Measurements from ENCODE around the gene CLEC10A.

DNA sequence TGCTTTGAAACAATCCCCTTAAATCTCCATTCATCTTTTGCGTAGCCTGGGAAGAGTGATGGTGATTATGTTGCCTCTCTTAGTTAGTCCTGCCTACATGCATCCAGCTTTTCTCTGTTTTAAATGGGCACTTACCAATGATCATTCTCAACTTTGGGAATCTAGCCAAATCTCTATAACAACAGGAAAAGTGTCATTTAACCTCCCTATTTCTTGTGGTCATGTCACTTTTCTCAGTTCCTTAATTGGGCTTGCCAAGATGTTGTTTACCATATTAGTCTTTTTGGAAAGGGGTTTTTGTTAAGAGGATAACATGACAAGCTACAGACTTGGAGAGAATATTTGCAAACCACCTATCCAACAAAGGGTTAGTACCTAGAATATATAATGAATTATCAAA is 15.6 kb upstream of the CLEC10A start:
- TF ChIP-seq POLR2A (IDR thresholded peaks at IDR 0.05): no peak
- TF ChIP-seq, protein P1, sequence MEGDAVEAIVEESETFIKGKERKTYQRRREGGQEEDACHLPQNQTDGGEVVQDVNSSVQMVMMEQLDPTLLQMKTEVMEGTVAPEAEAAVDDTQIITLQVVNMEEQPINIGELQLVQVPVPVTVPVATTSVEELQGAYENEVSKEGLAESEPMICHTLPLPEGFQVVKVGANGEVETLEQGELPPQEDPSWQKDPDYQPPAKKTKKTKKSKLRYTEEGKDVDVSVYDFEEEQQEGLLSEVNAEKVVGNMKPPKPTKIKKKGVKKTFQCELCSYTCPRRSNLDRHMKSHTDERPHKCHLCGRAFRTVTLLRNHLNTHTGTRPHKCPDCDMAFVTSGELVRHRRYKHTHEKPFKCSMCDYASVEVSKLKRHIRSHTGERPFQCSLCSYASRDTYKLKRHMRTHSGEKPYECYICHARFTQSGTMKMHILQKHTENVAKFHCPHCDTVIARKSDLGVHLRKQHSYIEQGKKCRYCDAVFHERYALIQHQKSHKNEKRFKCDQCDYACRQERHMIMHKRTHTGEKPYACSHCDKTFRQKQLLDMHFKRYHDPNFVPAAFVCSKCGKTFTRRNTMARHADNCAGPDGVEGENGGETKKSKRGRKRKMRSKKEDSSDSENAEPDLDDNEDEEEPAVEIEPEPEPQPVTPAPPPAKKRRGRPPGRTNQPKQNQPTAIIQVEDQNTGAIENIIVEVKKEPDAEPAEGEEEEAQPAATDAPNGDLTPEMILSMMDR (IDR thresholded peaks at IDR 0.05): no peak
